Liver (tissue), 9 donors: ENCODE results near the gene POP4. TPM values are rescaled to one million over a fixed set of nuclear protein-coding genes. Genes with fewer than 3 reads are reported as not detected.

ENCODE experiments used
- DNase-seq: peaks from one replicate; pipeline ENCODE4 v3.0.0-alpha.2; 2017; ENCODE audit warnings: low spot score
- H3K27ac ChIP-seq, 2 donors: one replicate each; pipeline ENCODE4 v1.7.0; 2013; ENCODE audit warnings: inconsistent platforms in 2 of 2, low read length in 2 of 2, control low read depth in 1 of 2, low read depth in 1 of 2, mild to moderate bottlenecking in 1 of 2
- H3K27me3 ChIP-seq, 4 donors: one replicate each; pipeline versions ENCODE4 v1.6.1 to v1.7.0; 2013; ENCODE audit warnings: low read length in 3 of 4, inconsistent platforms in 1 of 4, mild to moderate bottlenecking in 1 of 4, moderate library complexity in 1 of 4; ENCODE audit not compliant: control insufficient read depth in 4 of 4, insufficient read depth in 4 of 4
- H3K36me3 ChIP-seq, 4 donors: one replicate each; pipeline versions ENCODE4 v1.6.1 to v1.7.0; 2013; ENCODE audit warnings: low read length in 3 of 4, mild to moderate bottlenecking in 3 of 4, low read depth in 1 of 4, moderate library complexity in 1 of 4; ENCODE audit not compliant: control insufficient read depth in 4 of 4, insufficient read depth in 3 of 4
- H3K4me1 ChIP-seq, 4 donors: one replicate each; pipeline versions ENCODE4 v1.6.1 to v1.7.0; 2013; ENCODE audit warnings: low read length in 3 of 4, mild to moderate bottlenecking in 3 of 4, moderate library complexity in 1 of 4; ENCODE audit not compliant: control insufficient read depth in 4 of 4, insufficient read depth in 4 of 4
- H3K4me3 ChIP-seq, 3 donors: one replicate each; pipeline versions ENCODE4 v1.6.1 to v1.7.0; 2013; ENCODE audit warnings: low read length in 3 of 3, control low read depth in 1 of 3, low read depth in 1 of 3, mild to moderate bottlenecking in 1 of 3
- H3K9ac ChIP-seq, 2 donors: one replicate each; pipeline ENCODE4 v1.7.0; 2013; ENCODE audit warnings: low read length in 2 of 2, mild to moderate bottlenecking in 2 of 2, moderate library complexity in 2 of 2, control low read depth in 1 of 2, low read depth in 1 of 2
- H3K9me3 ChIP-seq, 4 donors: one replicate each; pipeline versions ENCODE4 v1.6.1 to v1.7.0; 2013; ENCODE audit warnings: low read length in 3 of 4; ENCODE audit not compliant: control insufficient read depth in 4 of 4
- EGR1 ChIP-seq, 2 donors: IDR thresholded peaks; 2 replicates each; pipeline ENCODE4 v1.6.1; 2016 to 2018; ENCODE audit warnings: antibody characterized with exemption in 2 of 2, low read depth in 2 of 2
- FOXA1 ChIP-seq: IDR thresholded peaks from 2 replicates; pipeline ENCODE4 v1.6.1; 2016; ENCODE audit warnings: antibody characterized with exemption
- FOXA2 ChIP-seq: IDR thresholded peaks from 2 replicates; pipeline ENCODE4 v1.6.1; 2016; ENCODE audit warnings: antibody characterized with exemption
- GABPA ChIP-seq, 2 donors: IDR thresholded peaks in 1 of 2; conservative IDR thresholded peaks in 1 of 2; 2 replicates each; pipeline ENCODE4 v1.6.1; 2016; ENCODE audit warnings: antibody characterized with exemption in 2 of 2, mild to moderate bottlenecking in 1 of 2, moderate library complexity in 1 of 2
- HNF4A ChIP-seq, 2 donors: conservative IDR thresholded peaks; 2 replicates each; pipeline ENCODE4 v1.6.1; 2016; ENCODE audit warnings: antibody characterized with exemption in 2 of 2, mild to moderate bottlenecking in 2 of 2
- JUND ChIP-seq, 2 donors: IDR thresholded peaks; 2 replicates each; pipeline ENCODE4 v1.6.1; 2016; ENCODE audit warnings: antibody characterized with exemption in 2 of 2
- NR2F2 ChIP-seq: IDR thresholded peaks from 2 replicates; pipeline ENCODE4 v1.6.1; 2016; ENCODE audit warnings: antibody characterized with exemption
- RAD21 ChIP-seq, 2 donors: IDR thresholded peaks; 2 replicates each; pipeline ENCODE4 v1.6.1; 2016; ENCODE audit warnings: antibody characterized with exemption in 2 of 2, mild to moderate bottlenecking in 2 of 2
- SP1 ChIP-seq: IDR thresholded peaks from 2 replicates; pipeline ENCODE4 v1.6.1; 2018; ENCODE audit warnings: antibody characterized with exemption, mild to moderate bottlenecking
- TAF1 ChIP-seq: conservative IDR thresholded peaks from 2 replicates; pipeline ENCODE4 v1.6.1; 2016; ENCODE audit warnings: antibody characterized with exemption, mild to moderate bottlenecking
- YY1 ChIP-seq: IDR thresholded peaks from 2 replicates; pipeline ENCODE4 v1.6.1; 2016; ENCODE audit warnings: antibody characterized with exemption, mild to moderate bottlenecking
- WGBS: extraction: QIAGEN DNeasy Blood & Tissue Kit; methylation state at CpG from one replicate; pipeline ENCODE4 v1.1.7; 2013; 5-methylcytosine and 5-hydroxymethylcytosine counted together
- polyA plus RNA-seq, 2 donors: library from polyadenylated mRNA; stranded (reverse) in 1 of 2; unstranded in 1 of 2; fragments of 200-250 nt in 1 of 2; fragments of >200 nt in 1 of 2; fragmentation: Nextera tagmentation in 1 of 2; extraction: Ambion mirVana in 1 of 2; gene quantifications; one replicate each; pipeline versions ENCODE4 v1.2.1 to v1.2.3, GENCODE V29; 2013 to 2015
- total RNA-seq, 2 donors: library from RNA; depleted of rRNA; stranded (reverse); fragments of >200 nt; gene quantifications; one replicate each; pipeline ENCODE4 v1.2.3, GENCODE V29; 2014
- TF ChIP-seq, protein P1 (sequence below): IDR thresholded peaks from 2 replicates; pipeline ENCODE4 v1.6.1; 2016; ENCODE audit warnings: antibody characterized with exemption
- TF ChIP-seq, protein P2 (sequence below): IDR thresholded peaks from 2 replicates; pipeline ENCODE4 v1.6.1; 2016; ENCODE audit warnings: antibody characterized with exemption
- TF ChIP-seq, protein P3 (sequence below): IDR thresholded peaks from 2 replicates; pipeline ENCODE4 v1.6.1; 2016; ENCODE audit warnings: antibody characterized with exemption, mild to moderate bottlenecking
- TF ChIP-seq, protein P4 (sequence below): IDR thresholded peaks from 2 replicates; pipeline ENCODE4 v1.6.1; 2016; ENCODE audit warnings: antibody characterized with exemption
- donor health status: healthy.
- donor health status: healthy.
- donor health status: healthy.
- donor health status: healthy.
- donor health status: healthy.

Gene POP4
- total and polyA plus RNA-seq, 4 donors = 33.7 to 61.6 (median 38.9) TPM

DNA sequence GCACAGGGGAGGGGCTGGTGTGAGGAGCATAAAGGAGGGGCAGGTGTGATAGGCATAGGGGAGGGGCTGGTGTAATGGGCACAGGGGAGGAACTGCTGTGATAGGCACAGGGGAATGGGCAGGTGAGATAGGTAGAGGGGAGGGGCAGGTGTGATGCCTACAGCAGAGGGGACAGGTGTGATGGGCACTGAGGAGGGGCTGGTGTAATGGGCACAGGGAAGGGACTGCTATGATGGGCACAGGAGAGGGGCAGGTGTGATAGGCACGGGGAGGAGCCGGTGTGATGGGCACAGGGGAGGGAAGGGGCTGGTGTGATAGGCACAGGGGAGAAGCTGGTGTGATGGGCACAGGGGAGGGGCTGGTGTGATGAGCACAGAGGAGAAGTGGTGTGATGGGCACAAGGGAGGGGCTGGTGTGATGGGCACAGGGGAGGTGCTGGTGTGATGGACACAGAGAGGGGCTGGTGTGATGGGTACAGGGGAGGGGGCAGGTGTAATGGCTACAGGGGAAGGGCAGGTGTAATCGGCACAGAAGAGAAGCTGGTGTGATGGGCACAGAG, 39.5 kb upstream of the POP4 start:
- no peak for TF ChIP-seq JUND (IDR thresholded peaks at IDR 0.05)
- TF ChIP-seq TAF1 = no peak
- TF ChIP-seq, protein P1, sequence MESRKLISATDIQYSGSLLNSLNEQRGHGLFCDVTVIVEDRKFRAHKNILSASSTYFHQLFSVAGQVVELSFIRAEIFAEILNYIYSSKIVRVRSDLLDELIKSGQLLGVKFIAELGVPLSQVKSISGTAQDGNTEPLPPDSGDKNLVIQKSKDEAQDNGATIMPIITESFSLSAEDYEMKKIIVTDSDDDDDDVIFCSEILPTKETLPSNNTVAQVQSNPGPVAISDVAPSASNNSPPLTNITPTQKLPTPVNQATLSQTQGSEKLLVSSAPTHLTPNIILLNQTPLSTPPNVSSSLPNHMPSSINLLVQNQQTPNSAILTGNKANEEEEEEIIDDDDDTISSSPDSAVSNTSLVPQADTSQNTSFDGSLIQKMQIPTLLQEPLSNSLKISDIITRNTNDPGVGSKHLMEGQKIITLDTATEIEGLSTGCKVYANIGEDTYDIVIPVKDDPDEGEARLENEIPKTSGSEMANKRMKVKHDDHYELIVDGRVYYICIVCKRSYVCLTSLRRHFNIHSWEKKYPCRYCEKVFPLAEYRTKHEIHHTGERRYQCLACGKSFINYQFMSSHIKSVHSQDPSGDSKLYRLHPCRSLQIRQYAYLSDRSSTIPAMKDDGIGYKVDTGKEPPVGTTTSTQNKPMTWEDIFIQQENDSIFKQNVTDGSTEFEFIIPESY = no peak
- TF ChIP-seq FOXA1 = no peak
- H3K27ac ChIP-seq = no peak overlapping the region
- H3K27me3 ChIP-seq = peaks cover 0 to 2% (median 0%) of the 10 kb centered on the region in 4 donors
- H3K4me3 ChIP-seq = no peak overlapping the region
- no peaks in the 10 kb centered on the region for H3K9me3 ChIP-seq
- no peaks in the 10 kb centered on the region for H3K36me3 ChIP-seq
- H3K9ac ChIP-seq = no peak overlapping the region
- no peaks in the 10 kb centered on the region for H3K4me1 ChIP-seq
- WGBS = 85% methylated on average over 3 of the region's 3 CpGs
- no peak for DNase-seq

DNA sequence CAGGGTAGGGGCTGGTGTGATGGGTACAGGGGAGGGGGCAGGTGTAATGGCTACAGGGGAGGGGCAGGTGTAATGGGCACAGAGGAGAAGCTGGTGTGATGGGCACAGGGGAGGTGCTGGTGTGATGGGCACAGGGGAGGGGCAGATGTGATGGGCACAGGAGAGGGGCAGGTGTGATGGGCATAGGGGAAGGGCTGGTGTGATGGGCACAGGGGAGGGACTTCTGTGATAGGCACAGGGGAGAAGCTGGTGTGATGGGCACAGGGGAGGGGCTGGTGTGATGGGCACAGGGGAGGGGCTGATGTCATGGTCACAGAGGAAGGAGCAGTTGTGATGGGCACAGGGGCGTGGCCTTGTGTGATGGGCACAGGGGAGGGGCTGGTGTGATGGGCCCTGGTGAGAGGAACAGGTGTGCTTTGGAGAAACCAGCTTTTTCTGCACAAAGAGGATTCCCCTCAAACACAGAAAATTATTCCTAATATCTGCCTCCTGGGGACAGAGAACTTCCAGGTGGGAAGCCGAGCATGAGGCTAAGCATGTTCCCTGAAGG, 38.6 kb upstream of the POP4 start:
- no peaks in the 10 kb centered on the region for H3K9me3 ChIP-seq
- no peak overlapping the region for H3K27ac ChIP-seq
- H3K27me3 ChIP-seq = peaks cover 0 to 2% (median 0%) of the 10 kb centered on the region in 4 donors
- TF ChIP-seq, protein P2, sequence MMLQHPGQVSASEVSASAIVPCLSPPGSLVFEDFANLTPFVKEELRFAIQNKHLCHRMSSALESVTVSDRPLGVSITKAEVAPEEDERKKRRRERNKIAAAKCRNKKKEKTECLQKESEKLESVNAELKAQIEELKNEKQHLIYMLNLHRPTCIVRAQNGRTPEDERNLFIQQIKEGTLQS = no peak
- TF ChIP-seq, protein P3, sequence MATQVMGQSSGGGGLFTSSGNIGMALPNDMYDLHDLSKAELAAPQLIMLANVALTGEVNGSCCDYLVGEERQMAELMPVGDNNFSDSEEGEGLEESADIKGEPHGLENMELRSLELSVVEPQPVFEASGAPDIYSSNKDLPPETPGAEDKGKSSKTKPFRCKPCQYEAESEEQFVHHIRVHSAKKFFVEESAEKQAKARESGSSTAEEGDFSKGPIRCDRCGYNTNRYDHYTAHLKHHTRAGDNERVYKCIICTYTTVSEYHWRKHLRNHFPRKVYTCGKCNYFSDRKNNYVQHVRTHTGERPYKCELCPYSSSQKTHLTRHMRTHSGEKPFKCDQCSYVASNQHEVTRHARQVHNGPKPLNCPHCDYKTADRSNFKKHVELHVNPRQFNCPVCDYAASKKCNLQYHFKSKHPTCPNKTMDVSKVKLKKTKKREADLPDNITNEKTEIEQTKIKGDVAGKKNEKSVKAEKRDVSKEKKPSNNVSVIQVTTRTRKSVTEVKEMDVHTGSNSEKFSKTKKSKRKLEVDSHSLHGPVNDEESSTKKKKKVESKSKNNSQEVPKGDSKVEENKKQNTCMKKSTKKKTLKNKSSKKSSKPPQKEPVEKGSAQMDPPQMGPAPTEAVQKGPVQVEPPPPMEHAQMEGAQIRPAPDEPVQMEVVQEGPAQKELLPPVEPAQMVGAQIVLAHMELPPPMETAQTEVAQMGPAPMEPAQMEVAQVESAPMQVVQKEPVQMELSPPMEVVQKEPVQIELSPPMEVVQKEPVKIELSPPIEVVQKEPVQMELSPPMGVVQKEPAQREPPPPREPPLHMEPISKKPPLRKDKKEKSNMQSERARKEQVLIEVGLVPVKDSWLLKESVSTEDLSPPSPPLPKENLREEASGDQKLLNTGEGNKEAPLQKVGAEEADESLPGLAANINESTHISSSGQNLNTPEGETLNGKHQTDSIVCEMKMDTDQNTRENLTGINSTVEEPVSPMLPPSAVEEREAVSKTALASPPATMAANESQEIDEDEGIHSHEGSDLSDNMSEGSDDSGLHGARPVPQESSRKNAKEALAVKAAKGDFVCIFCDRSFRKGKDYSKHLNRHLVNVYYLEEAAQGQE = no peak
- TF ChIP-seq EGR1 (IDR thresholded peaks at IDR 0.05; ENCODE audit: low read depth in 2 of 2) (no peak), SP1 (no peak), NR2F2 (no peak), FOXA2 (no peak), HNF4A (conservative IDR thresholded peaks at IDR 0.05) (no peak), GABPA (IDR thresholded peaks at IDR 0.05 in 1 of 2, conservative IDR thresholded peaks at IDR 0.05 in 1 of 2) (no peak), JUND (IDR thresholded peaks at IDR 0.05) (no peak), RAD21 (IDR thresholded peaks at IDR 0.05) (no peak), YY1 (no peak)
- TF ChIP-seq, protein P4, sequence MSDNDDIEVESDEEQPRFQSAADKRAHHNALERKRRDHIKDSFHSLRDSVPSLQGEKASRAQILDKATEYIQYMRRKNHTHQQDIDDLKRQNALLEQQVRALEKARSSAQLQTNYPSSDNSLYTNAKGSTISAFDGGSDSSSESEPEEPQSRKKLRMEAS = no peak
- no peaks in the 10 kb centered on the region for H3K4me1 ChIP-seq
- WGBS = 69% methylated on average over 2 of the region's 2 CpGs
- peak; percentile 19 for DNase-seq
- no peaks in the 10 kb centered on the region for H3K36me3 ChIP-seq
- no peak overlapping the region for H3K9ac ChIP-seq
- no peak overlapping the region for H3K4me3 ChIP-seq
